Activated CD4-positive, alpha-beta T cell treated with anti-CD3 and anti-CD28 coated beads for 36 hours (primary cell): ENCODE measurements around the gene SLC9C2. TPM values are rescaled to one million over a fixed set of nuclear protein-coding genes. Genes with fewer than 3 reads are reported as not detected.

Experiments
- ATAC-seq: fragments of 200-7000 bp; cut with Tn5 transposase; one replicate; pipeline ENCODE4 v1.10.0; 2021; ENCODE audit warnings: mild to moderate bottlenecking, moderate library complexity
- CTCF ChIA-PET: fragments of 350-600 bp; sonication (Branson Sonifier 250); formaldehyde crosslinking; loops from one replicate; lab custom pipeline; 2021; ENCODE audit warnings: antibody characterized with exemption; lab: Charles Lee
- POLR2A ChIA-PET: fragments of 350-600 bp; sonication (Branson Sonifier 250); formaldehyde crosslinking; loops from one replicate; lab custom pipeline; 2021; ENCODE audit warnings: antibody characterized with exemption, inconsistent platforms; lab: Charles Lee
- DNase-seq: peaks from one replicate; pipeline ENCODE4 v3.0.0-alpha.2; 2020
- H3K27ac Mint-ChIP-seq: one replicate; pipeline ENCODE4 v1.8.0; 2021; ENCODE audit warnings: mixed read lengths
- H3K27me3 Mint-ChIP-seq: one replicate; pipeline ENCODE4 v1.8.0; 2021; ENCODE audit warnings: mixed read lengths
- H3K36me3 Mint-ChIP-seq: one replicate; pipeline ENCODE4 v1.8.0; 2021; ENCODE audit warnings: low read depth, mixed read lengths
- H3K4me1 Mint-ChIP-seq: one replicate; pipeline ENCODE4 v1.8.0; 2021; ENCODE audit warnings: mixed read lengths
- H3K4me3 Mint-ChIP-seq: one replicate; pipeline ENCODE4 v1.8.0; 2021; ENCODE audit warnings: mild to moderate bottlenecking, moderate library complexity, mixed read lengths
- H3K9me3 Mint-ChIP-seq: one replicate; pipeline ENCODE4 v1.8.0; 2021; ENCODE audit warnings: low read depth, mixed read lengths
- intact Hi-C, 2 experiments: fragments of 100-400 bp; cut with DNase I in 1 of 2; cut with micrococcal nuclease in 1 of 2; formaldehyde crosslinking; loops; one replicate each; pipeline versions ENCODE4 v1.14.2 to v1.15.1; 2022 to 2024; cut with DNase I, micrococcal nuclease
- total RNA-seq, 2 experiments: library from RNA; stranded (reverse); gene quantifications; one replicate each; pipeline ENCODE4 v1.2.3, GENCODE V29; 2021

Gene SLC9C2
- total RNA-seq, 2 experiments from 2014 or later = not detected

GRCh38 chr1:173553312-173553711 lies 49.6 kb downstream of the SLC9C2 start:
- ATAC-seq = no peak
- intact Hi-C loops = no loop called here
- Mint-ChIP-seq H3K4me1 (peaks cover 37% of the 10 kb centered on the region), H3K4me3 (no peak overlapping the region), H3K9me3 (no peaks in the 10 kb centered on the region), H3K36me3 (no peaks in the 10 kb centered on the region), H3K27ac (no peak overlapping the region), H3K27me3 (no peaks in the 10 kb centered on the region)
- CTCF ChIA-PET = no interaction called here
- POLR2A ChIA-PET = no interaction called here
- DNase-seq = no peak

- no peaks in the 10 kb centered on the region for H3K9me3 Mint-ChIP-seq
- peaks cover 36% of the 10 kb centered on the region for H3K4me1 Mint-ChIP-seq
- no peaks in the 10 kb centered on the region for H3K36me3 Mint-ChIP-seq
- DNase-seq (no peak), ATAC-seq (peak; percentile 67)
- ChIA-PET POLR2A (no interaction called here), CTCF (no interaction called here)
- no peak overlapping the region for H3K4me3 Mint-ChIP-seq
- H3K27me3 Mint-ChIP-seq = no peaks in the 10 kb centered on the region
- intact Hi-C loops = no loop called here
- H3K27ac Mint-ChIP-seq = no peak overlapping the region
These were observed 51.2 kb downstream of the SLC9C2 start for GRCh38 chr1:173551699-173552098.

DNA sequence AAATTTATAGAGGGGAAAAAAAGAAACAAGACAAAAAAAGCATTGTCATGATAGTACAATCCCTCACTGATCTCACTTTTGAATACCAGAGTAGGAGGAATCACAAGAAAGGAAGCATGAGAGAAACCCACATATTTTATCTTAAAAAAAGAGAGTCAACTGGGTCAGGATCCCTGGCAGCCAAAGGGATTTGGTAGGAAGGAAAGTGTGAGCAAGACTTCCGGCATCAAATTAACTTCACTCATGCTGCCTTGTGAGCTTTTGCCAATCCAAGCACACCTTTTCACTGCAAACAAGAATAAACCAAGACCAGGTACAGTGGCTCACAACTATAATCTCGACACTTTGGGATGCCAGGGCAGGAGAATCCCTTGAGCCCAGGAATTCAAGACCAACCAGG lies 53.1 kb downstream of the SLC9C2 start:
- intact Hi-C loops = no loop called here
- no peak overlapping the region for H3K4me3 Mint-ChIP-seq
- H3K4me1 Mint-ChIP-seq = peaks cover 34% of the 10 kb centered on the region
- H3K27me3 Mint-ChIP-seq = no peaks in the 10 kb centered on the region
- ChIA-PET CTCF (interaction anchor here (0.6 to 0.7 kb wide), 2 partner anchors 14 to 455 kb away, joined by 3 to 5 read pairs; no protein-coding TSS in a partner anchor), POLR2A (interaction anchor here (0.7 kb wide), 2 partner anchors 403 to 558 kb away, joined by 3 to 4 read pairs; no protein-coding TSS in a partner anchor)
- H3K9me3 Mint-ChIP-seq = no peaks in the 10 kb centered on the region
- ATAC-seq (no peak), DNase-seq (no peak)
- no peak overlapping the region for H3K27ac Mint-ChIP-seq
- H3K36me3 Mint-ChIP-seq = no peaks in the 10 kb centered on the region

GRCh38 chr1:173545688-173546087 lies 57.2 kb downstream of the SLC9C2 start:
- ATAC-seq = no peak
- ChIA-PET CTCF (no interaction called here), POLR2A (no interaction called here)
- Mint-ChIP-seq H3K4me1 (peaks cover 11% of the 10 kb centered on the region), H3K36me3 (no peaks in the 10 kb centered on the region), H3K9me3 (no peaks in the 10 kb centered on the region), H3K4me3 (no peak overlapping the region), H3K27ac (no peak overlapping the region), H3K27me3 (no peaks in the 10 kb centered on the region)
- intact Hi-C loops = no loop called here
- no peak for DNase-seq

GRCh38 chr1:173536223-173536622 lies 66.6 kb downstream of the SLC9C2 start:
- H3K36me3 Mint-ChIP-seq = no peaks in the 10 kb centered on the region
- ChIA-PET CTCF (interaction anchor here (0.6 to 1.0 kb wide), 3 partner anchors 14 to 46 kb away, joined by 3 read pairs; no protein-coding TSS in a partner anchor), POLR2A (no interaction called here)
- no peaks in the 10 kb centered on the region for H3K27me3 Mint-ChIP-seq
- no peaks in the 10 kb centered on the region for H3K9me3 Mint-ChIP-seq
- no peak overlapping the region for H3K27ac Mint-ChIP-seq
- H3K4me1 Mint-ChIP-seq = peaks cover 7% of the 10 kb centered on the region
- ATAC-seq (no peak), DNase-seq (no peak)
- H3K4me3 Mint-ChIP-seq = no peak overlapping the region
- intact Hi-C loops = no loop called here

DNA sequence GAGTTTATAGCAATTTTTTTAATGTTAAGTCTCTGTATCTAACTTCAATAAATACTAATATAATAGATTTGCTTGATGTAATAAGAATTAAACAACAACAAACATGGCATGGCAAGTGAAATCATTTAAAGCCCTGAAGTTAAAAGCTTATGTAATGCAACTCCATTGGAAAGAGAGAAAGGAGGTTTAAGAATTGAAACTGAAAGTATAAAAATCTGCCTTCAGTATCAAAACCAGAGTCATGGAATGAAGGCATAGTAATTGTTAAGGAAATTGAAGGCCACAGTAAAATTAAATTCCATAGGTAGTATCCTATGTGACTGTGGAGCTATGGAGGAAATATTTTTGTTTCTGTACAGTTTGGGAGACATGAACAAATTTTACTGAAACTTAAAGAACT lies 70.6 kb downstream of the SLC9C2 start:
- ChIA-PET POLR2A (no interaction called here), CTCF (no interaction called here)
- Mint-ChIP-seq H3K27me3 (no peaks in the 10 kb centered on the region), H3K27ac (no peak overlapping the region), H3K36me3 (no peaks in the 10 kb centered on the region), H3K4me1 (peaks cover 13% of the 10 kb centered on the region), H3K4me3 (no peak overlapping the region), H3K9me3 (no peaks in the 10 kb centered on the region)
- DNase-seq = no peak
- intact Hi-C loops = no loop called here
- ATAC-seq = no peak

- intact Hi-C loops = no loop called here
- Mint-ChIP-seq H3K9me3 (no peaks in the 10 kb centered on the region), H3K4me1 (peaks cover 13% of the 10 kb centered on the region), H3K27ac (no peak overlapping the region), H3K4me3 (no peak overlapping the region), H3K36me3 (no peaks in the 10 kb centered on the region), H3K27me3 (no peaks in the 10 kb centered on the region)
- DNase-seq (no peak), ATAC-seq (no peak)
- ChIA-PET POLR2A (no interaction called here), CTCF (interaction anchor here (0.6 to 1.1 kb wide), 4 partner anchors 16 to 101 kb away, joined by 3 to 4 read pairs (median 3); no protein-coding TSS in a partner anchor)
These were observed 71.8 kb downstream of the SLC9C2 start for GRCh38 chr1:173530795-173531693.

DNA sequence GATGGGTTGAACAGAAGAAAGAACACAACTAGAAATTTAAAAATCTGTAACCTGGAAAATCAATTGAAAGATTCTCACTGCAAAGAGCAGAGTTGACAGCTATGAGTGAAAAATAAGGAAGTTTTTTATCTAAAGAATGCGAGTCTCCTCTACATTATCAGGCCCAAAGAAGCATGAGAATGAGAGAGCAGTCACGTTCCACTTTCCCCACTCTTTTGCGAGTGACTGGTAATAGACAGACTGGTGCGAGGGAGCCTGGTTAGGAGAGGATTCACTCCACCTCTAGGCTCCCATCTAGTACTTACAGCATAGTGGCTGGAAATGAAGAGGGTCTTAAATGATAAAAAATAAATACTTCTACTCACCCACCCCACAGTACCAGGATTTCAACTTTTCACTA lies 73.8 kb downstream of the SLC9C2 start:
- DNase-seq = no peak
- ChIA-PET POLR2A (interaction anchor here (0.6 kb wide), 1 partner anchor 101 kb away, joined by 4 read pairs; no protein-coding TSS in a partner anchor), CTCF (no interaction called here)
- no peaks in the 10 kb centered on the region for H3K36me3 Mint-ChIP-seq
- no peak for ATAC-seq
- intact Hi-C loops = no loop called here
- H3K27me3 Mint-ChIP-seq = no peaks in the 10 kb centered on the region
- no peak overlapping the region for H3K4me3 Mint-ChIP-seq
- no peak overlapping the region for H3K27ac Mint-ChIP-seq
- peaks cover 13% of the 10 kb centered on the region for H3K4me1 Mint-ChIP-seq
- H3K9me3 Mint-ChIP-seq = no peaks in the 10 kb centered on the region

DNA sequence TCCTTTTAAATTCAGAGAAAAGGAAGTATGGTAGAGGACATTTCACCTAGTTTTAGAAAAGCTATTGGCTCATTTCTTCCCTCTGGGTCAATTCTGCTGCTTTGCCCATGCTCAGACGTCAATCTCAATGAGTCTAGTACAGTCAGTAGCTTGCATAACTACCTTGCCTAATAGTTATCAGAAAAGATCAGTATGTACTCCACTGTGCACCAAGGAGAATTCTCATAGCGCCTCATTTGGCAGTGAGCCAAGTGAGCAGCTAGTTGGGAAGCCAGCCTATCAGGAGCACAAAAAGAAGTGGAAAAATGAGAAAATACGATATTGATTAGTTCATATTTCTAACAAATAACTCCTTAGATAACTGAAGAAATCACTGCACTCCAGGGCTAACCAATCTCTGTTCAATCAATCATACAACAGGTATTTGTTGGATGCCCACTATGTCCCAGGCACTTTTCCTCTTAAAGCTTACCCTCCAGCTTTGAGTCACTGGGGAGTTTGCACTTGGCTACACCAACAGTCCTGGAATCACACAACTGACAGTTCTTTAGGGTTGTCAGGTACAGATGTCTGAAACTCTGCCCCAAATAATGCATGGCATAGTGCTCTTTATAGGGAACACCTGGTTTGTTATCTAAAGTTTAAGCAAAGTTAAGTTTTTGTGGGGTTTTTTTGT lies 75.6 kb downstream of the SLC9C2 start:
- POLR2A ChIA-PET = no interaction called here
- Mint-ChIP-seq H3K9me3 (no peaks in the 10 kb centered on the region), H3K27me3 (no peaks in the 10 kb centered on the region), H3K27ac (no peak overlapping the region), H3K36me3 (no peaks in the 10 kb centered on the region), H3K4me3 (no peak overlapping the region), H3K4me1 (peaks cover 11% of the 10 kb centered on the region)
- intact Hi-C loops = no loop called here
- no peak for ATAC-seq
- CTCF ChIA-PET = interaction anchor here (0.6 kb wide), 1 partner anchor 137 kb away, joined by 5 read pairs; no protein-coding TSS in a partner anchor
- no peak for DNase-seq

- DNase-seq (no peak), ATAC-seq (no peak)
- H3K36me3 Mint-ChIP-seq = no peaks in the 10 kb centered on the region
- intact Hi-C loops = no loop called here
- no peaks in the 10 kb centered on the region for H3K27me3 Mint-ChIP-seq
- no peak overlapping the region for H3K4me3 Mint-ChIP-seq
- POLR2A ChIA-PET = no interaction called here
- no peak overlapping the region for H3K27ac Mint-ChIP-seq
- H3K4me1 Mint-ChIP-seq = peaks cover 6% of the 10 kb centered on the region
- no peaks in the 10 kb centered on the region for H3K9me3 Mint-ChIP-seq
- CTCF ChIA-PET = no interaction called here
These were observed 76.9 kb downstream of the SLC9C2 start for GRCh38 chr1:173525926-173526325.

GRCh38 chr1:173523329-173523728 lies 79.5 kb downstream of the SLC9C2 start:
- Mint-ChIP-seq H3K4me3 (no peak overlapping the region), H3K27ac (no peak overlapping the region), H3K9me3 (no peaks in the 10 kb centered on the region), H3K4me1 (peaks cover 5% of the 10 kb centered on the region), H3K36me3 (no peaks in the 10 kb centered on the region), H3K27me3 (no peaks in the 10 kb centered on the region)
- DNase-seq = no peak
- no peak for ATAC-seq
- POLR2A ChIA-PET = no interaction called here
- intact Hi-C loops = no loop called here
- CTCF ChIA-PET = no interaction called here
